Neuron (in vitro differentiated cells): ENCODE measurements around the gene ANXA3.

ENCODE experiments used
- H2AFZ ChIP-seq: one replicate; pipeline ENCODE4 v1.6.1; 2013; ENCODE audit warnings: low read depth, mild to moderate bottlenecking, inconsistent platforms, low read length, moderate library complexity
- H3K27me3 ChIP-seq: one replicate; pipeline ENCODE4 v1.6.1; 2013; ENCODE audit warnings: low read length; ENCODE audit not compliant: insufficient read depth
- H3K36me3 ChIP-seq: one replicate; pipeline ENCODE4 v1.6.1; 2013; ENCODE audit warnings: low read length; ENCODE audit not compliant: insufficient read depth
- H3K4me1 ChIP-seq: one replicate; pipeline ENCODE4 v1.6.1; 2013; ENCODE audit warnings: low read length; ENCODE audit not compliant: insufficient read depth
- H3K4me3 ChIP-seq: 2 replicates; pipeline ENCODE4 v1.5.1; 2013; ENCODE audit warnings: mild to moderate bottlenecking, low read length, moderate library complexity
- H3K9me3 ChIP-seq: one replicate; pipeline ENCODE4 v1.6.1; 2013; ENCODE audit warnings: low read length

ANXA3 gene

GRCh38 chr4:78612398-78613178 is 61.0 kb downstream of the ANXA3 start:
- Histone ChIP-seq H3K4me3 (no peak overlapping the region), H3K9me3 (no peaks in the 10 kb centered on the region), H3K27me3 (no peaks in the 10 kb centered on the region), H3K36me3 (no peaks in the 10 kb centered on the region), H2AFZ (no peak overlapping the region), H3K4me1 (no peaks in the 10 kb centered on the region)

GRCh38 chr4:78613522-78614321 is 62.2 kb downstream of the ANXA3 start:
- Histone ChIP-seq H2AFZ (no peak overlapping the region), H3K4me1 (no peaks in the 10 kb centered on the region), H3K27me3 (no peaks in the 10 kb centered on the region), H3K36me3 (no peaks in the 10 kb centered on the region), H3K9me3 (no peaks in the 10 kb centered on the region), H3K4me3 (no peak overlapping the region)

DNA sequence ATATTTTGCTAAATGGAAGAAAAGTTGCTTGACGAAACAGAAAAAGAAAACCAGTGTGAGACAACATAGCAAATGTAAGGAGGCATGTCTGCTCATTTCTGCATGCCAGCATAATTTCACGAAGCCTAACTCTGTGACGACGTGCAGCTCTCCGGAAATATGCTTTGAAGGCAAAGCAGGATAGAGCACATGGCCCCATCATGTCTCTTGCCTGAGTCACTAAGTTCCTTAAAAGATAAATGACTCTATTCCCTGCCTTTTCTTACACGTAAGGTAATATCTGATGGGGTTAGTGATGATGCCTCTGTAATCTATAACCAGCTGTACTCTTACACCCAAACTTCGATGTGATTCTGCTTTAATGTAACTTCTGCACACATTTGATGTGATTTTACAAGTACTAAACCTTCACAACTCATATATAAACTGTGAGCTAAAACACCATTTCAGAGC is 64.5 kb downstream of the ANXA3 start:
- Histone ChIP-seq H3K4me1 (no peaks in the 10 kb centered on the region), H3K9me3 (no peaks in the 10 kb centered on the region), H3K27me3 (no peaks in the 10 kb centered on the region), H3K4me3 (no peak overlapping the region), H3K36me3 (no peaks in the 10 kb centered on the region), H2AFZ (no peak overlapping the region)

GRCh38 chr4:78618436-78618835 is 66.9 kb downstream of the ANXA3 start:
- no peaks in the 10 kb centered on the region for H3K4me1 ChIP-seq
- no peak overlapping the region for H2AFZ ChIP-seq
- H3K36me3 ChIP-seq: no peaks in the 10 kb centered on the region
- no peak overlapping the region for H3K4me3 ChIP-seq
- no peaks in the 10 kb centered on the region for H3K27me3 ChIP-seq
- no peaks in the 10 kb centered on the region for H3K9me3 ChIP-seq

DNA sequence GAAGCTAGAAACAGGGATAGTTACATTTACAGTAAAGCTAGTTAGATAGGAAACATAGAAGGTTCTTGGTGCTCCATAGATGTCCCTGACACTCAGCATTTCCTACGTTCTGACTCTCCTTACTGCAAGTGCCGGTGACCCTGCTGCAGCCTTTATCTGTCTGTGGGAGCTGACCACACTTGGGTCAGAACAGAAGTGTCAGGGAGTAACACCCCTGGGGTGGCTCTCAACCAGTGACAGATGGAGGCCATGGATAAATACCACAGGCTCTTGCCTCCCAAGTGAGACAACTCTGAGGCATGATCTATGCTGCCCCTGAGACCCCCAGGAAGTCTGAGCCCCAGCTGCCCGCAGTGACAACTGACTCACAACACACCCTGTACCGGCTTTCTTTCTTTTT is 69.8 kb downstream of the ANXA3 start:
- Histone ChIP-seq H3K4me3 (no peak overlapping the region), H2AFZ (no peak overlapping the region), H3K9me3 (no peaks in the 10 kb centered on the region), H3K27me3 (no peaks in the 10 kb centered on the region), H3K36me3 (no peaks in the 10 kb centered on the region), H3K4me1 (no peaks in the 10 kb centered on the region)

- no peak overlapping the region for H2AFZ ChIP-seq
- H3K9me3 ChIP-seq: no peaks in the 10 kb centered on the region
- H3K4me1 ChIP-seq: no peaks in the 10 kb centered on the region
- H3K27me3 ChIP-seq: no peaks in the 10 kb centered on the region
- H3K36me3 ChIP-seq: no peaks in the 10 kb centered on the region
- H3K4me3 ChIP-seq: no peak overlapping the region
Measured at GRCh38 chr4:78622253-78622979, 70.8 kb downstream of the ANXA3 start.

GRCh38 chr4:78624048-78624447 is 72.5 kb downstream of the ANXA3 start:
- no peaks in the 10 kb centered on the region for H3K9me3 ChIP-seq
- H3K27me3 ChIP-seq: no peaks in the 10 kb centered on the region
- H3K4me1 ChIP-seq: no peaks in the 10 kb centered on the region
- no peak overlapping the region for H2AFZ ChIP-seq
- no peak overlapping the region for H3K4me3 ChIP-seq
- no peaks in the 10 kb centered on the region for H3K36me3 ChIP-seq

- H2AFZ ChIP-seq: no peak overlapping the region
- H3K4me3 ChIP-seq: no peak overlapping the region
- H3K9me3 ChIP-seq: no peaks in the 10 kb centered on the region
- H3K4me1 ChIP-seq: no peaks in the 10 kb centered on the region
- no peaks in the 10 kb centered on the region for H3K36me3 ChIP-seq
- no peaks in the 10 kb centered on the region for H3K27me3 ChIP-seq
Measured at GRCh38 chr4:78625073-78625472, 73.5 kb downstream of the ANXA3 start.

DNA sequence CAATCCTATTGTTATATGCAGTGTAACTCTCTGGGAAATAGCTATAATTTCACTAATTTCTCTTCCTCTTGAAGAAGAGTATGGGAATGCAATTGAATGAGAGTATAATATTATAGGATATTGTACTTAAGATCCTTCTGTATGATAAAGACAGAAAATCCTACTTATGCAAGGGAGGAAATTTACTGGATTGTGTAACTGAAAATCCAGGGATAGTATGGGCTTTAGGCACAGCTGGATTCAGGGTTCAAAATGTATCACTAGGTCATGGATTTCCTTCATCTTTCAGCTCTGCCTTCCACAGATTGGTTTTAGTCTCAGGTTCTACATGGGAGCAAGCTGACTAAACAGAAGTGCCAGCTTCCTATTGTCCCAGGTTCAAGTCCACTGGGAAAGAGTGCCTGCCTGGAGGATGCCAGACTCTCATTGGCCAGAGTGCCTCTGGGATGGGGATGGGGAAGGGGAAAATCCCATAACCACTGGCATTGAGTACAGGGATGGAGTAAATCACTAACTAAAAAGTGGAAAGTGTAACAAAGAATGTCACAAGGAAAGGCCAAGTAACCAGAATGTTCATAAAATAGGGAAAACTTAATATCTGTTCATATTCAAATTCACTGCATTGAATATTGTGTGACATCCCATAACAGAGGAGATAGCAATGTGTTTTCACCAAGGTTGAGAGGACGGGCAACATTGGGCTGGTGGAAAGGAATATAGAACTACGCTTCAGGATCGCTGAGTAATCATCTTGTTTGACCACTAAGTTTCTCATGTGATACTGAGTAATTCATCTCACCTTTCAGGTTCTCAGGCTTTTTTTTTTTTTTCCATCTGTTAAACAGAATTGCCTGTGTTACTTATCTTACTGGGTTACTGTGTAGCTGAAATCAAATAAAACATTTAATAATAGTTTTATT is 75.7 kb downstream of the ANXA3 start:
- H2AFZ ChIP-seq: no peak overlapping the region
- H3K9me3 ChIP-seq: no peaks in the 10 kb centered on the region
- H3K4me3 ChIP-seq: no peak overlapping the region
- H3K36me3 ChIP-seq: no peaks in the 10 kb centered on the region
- no peaks in the 10 kb centered on the region for H3K4me1 ChIP-seq
- H3K27me3 ChIP-seq: no peaks in the 10 kb centered on the region

- no peaks in the 10 kb centered on the region for H3K9me3 ChIP-seq
Measured at GRCh38 chr4:78627966-78628678, 76.6 kb downstream of the ANXA3 start.

GRCh38 chr4:78629991-78630541 is 78.5 kb downstream of the ANXA3 start:
- Histone ChIP-seq H2AFZ (peak overlapping the region; percentile 6), H3K4me3 (no peak overlapping the region), H3K27me3 (no peaks in the 10 kb centered on the region)

More at GRCh38 chr4:78627966-78628678, 76.6 kb downstream of the ANXA3 start:
- Histone ChIP-seq H3K4me3 (no peak overlapping the region), H2AFZ (no peak overlapping the region), H3K27me3 (no peaks in the 10 kb centered on the region), H3K4me1 (no peaks in the 10 kb centered on the region), H3K36me3 (no peaks in the 10 kb centered on the region)

GRCh38 chr4:78630615-78631014 is 79.0 kb downstream of the ANXA3 start:
- Histone ChIP-seq H3K36me3 (no peaks in the 10 kb centered on the region), H3K27me3 (no peaks in the 10 kb centered on the region), H3K4me1 (peaks cover 3% of the 10 kb centered on the region), H3K4me3 (no peak overlapping the region), H3K9me3 (no peaks in the 10 kb centered on the region), H2AFZ (peak overlapping the region; percentile 6)

More at GRCh38 chr4:78629991-78630541, 78.5 kb downstream of the ANXA3 start:
- Histone ChIP-seq H3K4me1 (peaks cover 3% of the 10 kb centered on the region), H3K36me3 (no peaks in the 10 kb centered on the region), H3K9me3 (no peaks in the 10 kb centered on the region)
